NK-92 (cell line): ENCODE measurements around the gene BEAN1.

Experiments
- DNase-seq: peaks from one replicate; lab custom pipeline; 2025; ENCODE audit not compliant: unreplicated experiment; lab: John Stamatoyannopoulos, UW

The BEAN1 gene

GRCh38 chr16:66517586-66518263, 90.6 kb downstream of the BEAN1 start:
- no peak for DNase-seq

GRCh38 chr16:66519482-66520373, 92.6 kb downstream of the BEAN1 start:
- DNase-seq, result no peak

- no peak for DNase-seq
These were observed 93.5 kb downstream of the BEAN1 start for GRCh38 chr16:66520406-66521170.

GRCh38 chr16:66521252-66521713, 94.2 kb downstream of the BEAN1 start:
- DNase-seq, result no peak

GRCh38 chr16:66521951-66522771, 95.1 kb downstream of the BEAN1 start:
- DNase-seq, result peak; percentile 47

- no peak for DNase-seq
These were observed 95.9 kb downstream of the BEAN1 start for GRCh38 chr16:66522816-66523590.

GRCh38 chr16:66523861-66524354, 96.8 kb downstream of the BEAN1 start:
- DNase-seq, result no peak

GRCh38 chr16:66524601-66525164, 97.6 kb downstream of the BEAN1 start:
- DNase-seq, result no peak

GRCh38 chr16:66525396-66526180, 98.5 kb downstream of the BEAN1 start:
- no peak for DNase-seq

- DNase-seq, result no peak
These were observed 101.2 kb downstream of the BEAN1 start for GRCh38 chr16:66528294-66528693.

- no peak for DNase-seq
These were observed 102.4 kb downstream of the BEAN1 start for GRCh38 chr16:66529475-66529874.
